H1 (cell line): ENCODE measurements around the gene ZBED1. TPM values are rescaled to one million over a fixed set of nuclear protein-coding genes. Genes with fewer than 3 reads are reported as not detected.

Experiments used
- CTCF ChIA-PET: fragments of 300-600 bp; sonication (Branson Sonifier 250); formaldehyde crosslinking; loops from one replicate; lab custom pipeline; 2021; ENCODE audit not compliant: partially characterized antibody; lab: Charles Lee
- POLR2A ChIA-PET: fragments of 300-600 bp; sonication (Branson Sonifier 250); formaldehyde crosslinking; loops from one replicate; lab custom pipeline; 2021; ENCODE audit warnings: inconsistent platforms; ENCODE audit not compliant: partially characterized antibody; lab: Charles Lee
- DNase-seq, 2 experiments: peaks; one replicate each; pipeline versions ENCODE4 v3.0.0 to v3.0.0-alpha.2; 2010 to 2022; ENCODE audit warnings: low spot score in 2 of 2, low read depth in 1 of 2, mixed read lengths in 1 of 2
- FAIRE-seq: peaks from 2 replicates; lab custom pipeline; 2011; peaks lifted over from hg19 to GRCh38; lab: Jason Lieb, UNC
- H2AFZ ChIP-seq: 2 replicates; pipeline ENCODE4 v1.8.1; 2012; ENCODE audit warnings: low read length, inconsistent platforms
- H2AK5ac ChIP-seq: 2 replicates; pipeline ENCODE4 v1.6.1; 2013; ENCODE audit warnings: low read depth, low read length
- H2BK120ac ChIP-seq: replicated peaks from 2 replicates; pipeline ENCODE3; 2013; ENCODE audit warnings: low read depth, low read length, inconsistent platforms
- H2BK12ac ChIP-seq: 2 replicates; pipeline ENCODE4 v1.6.1; 2013; ENCODE audit warnings: low read depth, low read length
- H2BK15ac ChIP-seq: 2 replicates; pipeline ENCODE4 v1.6.1; 2013; ENCODE audit warnings: low read length
- H2BK20ac ChIP-seq: 2 replicates; pipeline ENCODE4 v1.6.1; 2013; ENCODE audit warnings: low read length
- H2BK5ac ChIP-seq: 2 replicates; pipeline ENCODE4 v1.6.1; 2013; ENCODE audit warnings: low read depth, low read length
- H3K14ac ChIP-seq: 2 replicates; pipeline ENCODE4 v1.6.1; 2013; ENCODE audit warnings: inconsistent platforms; ENCODE audit not compliant: insufficient read length
- H3K18ac ChIP-seq: 2 replicates; pipeline ENCODE4 v1.6.1; 2013; ENCODE audit warnings: low read length; ENCODE audit errors: extremely low read depth
- H3K23ac ChIP-seq: 2 replicates; pipeline ENCODE4 v1.6.1; 2013; ENCODE audit warnings: inconsistent platforms; ENCODE audit not compliant: insufficient read length
- H3K23me2 ChIP-seq: 2 replicates; pipeline ENCODE4 v1.6.1; 2013; ENCODE audit warnings: low read depth, low read length
- H3K27ac ChIP-seq: 2 replicates; pipeline ENCODE4 v1.6.1; 2011; ENCODE audit warnings: low read depth, low read length, inconsistent platforms
- H3K27me3 ChIP-seq, 4 experiments: replicated peaks in 1 of 4; 1 replicate in 1 of 4; 2 replicates in 3 of 4; pipeline versions ENCODE4 v1.6.1 to v1.8.1; 2011 to 2013; ENCODE audit warnings: low read length in 3 of 4, mild to moderate bottlenecking in 3 of 4, inconsistent platforms in 2 of 4, mixed read lengths in 2 of 4, moderate library complexity in 1 of 4; ENCODE audit not compliant: control insufficient read depth in 3 of 4, insufficient read depth in 3 of 4; ENCODE audit errors: extremely low read depth in 1 of 4
- H3K36me3 ChIP-seq, 4 experiments: 2 replicates each; pipeline versions ENCODE4 v1.6.1 to v1.8.1; 2011 to 2013; ENCODE audit warnings: mild to moderate bottlenecking in 4 of 4, low read length in 3 of 4, moderate library complexity in 2 of 4, control low read depth in 1 of 4, inconsistent platforms in 1 of 4; ENCODE audit not compliant: insufficient read depth in 4 of 4, control insufficient read depth in 2 of 4
- H3K4ac ChIP-seq: replicated peaks from 2 replicates; pipeline ENCODE3; 2013; ENCODE audit warnings: low read length, low read depth, mixed read lengths, inconsistent platforms; ENCODE audit not compliant: insufficient read length
- H3K4me1 ChIP-seq, 4 experiments: replicated peaks in 1 of 4; 1 replicate in 1 of 4; 2 replicates in 3 of 4; pipeline versions ENCODE4 v1.6.1 to v1.8.1; 2011 to 2013; ENCODE audit warnings: low read length in 3 of 4, inconsistent platforms in 2 of 4, mixed read lengths in 1 of 4; ENCODE audit not compliant: insufficient read depth in 4 of 4, control insufficient read depth in 3 of 4
- H3K4me2 ChIP-seq, 2 experiments: 2 replicates each; pipeline versions ENCODE4 v1.6.1 to v1.8.1; 2011 to 2013; ENCODE audit warnings: low read depth in 2 of 2, low read length in 2 of 2, control low read depth in 1 of 2, inconsistent platforms in 1 of 2, mild to moderate bottlenecking in 1 of 2; ENCODE audit not compliant: insufficient read depth in 1 of 2
- H3K4me3 ChIP-seq, 4 experiments: fragments of 200-600, 300-600 bp in 1 of 4; sonication (generic), shearing (Covaris generic), sonication (Bioruptor Twin) in 1 of 4; 2 replicates each; pipeline versions ENCODE4 v1.5.1 to v1.8.1; 2011 to 2016; ENCODE audit warnings: low read length in 4 of 4, low read depth in 3 of 4, control low read depth in 2 of 4, inconsistent platforms in 2 of 4, mild to moderate bottlenecking in 2 of 4, mixed read lengths in 1 of 4, moderate library complexity in 1 of 4; ENCODE audit not compliant: insufficient read depth in 2 of 4; ENCODE audit errors: extremely low read depth in 1 of 4
- H3K56ac ChIP-seq: replicated peaks from 2 replicates; pipeline ENCODE3; 2013; ENCODE audit warnings: low read depth, mild to moderate bottlenecking, mixed read lengths, low read length, inconsistent platforms; ENCODE audit not compliant: insufficient read length
- H3K79me1 ChIP-seq: 2 replicates; pipeline ENCODE4 v1.6.1; 2013; ENCODE audit warnings: low read depth, low read length, control low read depth
- H3K79me2 ChIP-seq, 2 experiments: 2 replicates each; pipeline versions ENCODE4 v1.6.1 to v1.8.1; 2012 to 2013; ENCODE audit warnings: low read length in 2 of 2, mild to moderate bottlenecking in 2 of 2, inconsistent platforms in 1 of 2; ENCODE audit not compliant: insufficient read depth in 2 of 2, control insufficient read depth in 1 of 2
- H3K9ac ChIP-seq, 4 experiments: replicated peaks in 1 of 4; 1 replicate in 1 of 4; 2 replicates in 3 of 4; pipeline versions ENCODE4 v1.6.1 to v1.8.1; 2011 to 2013; ENCODE audit warnings: low read depth in 3 of 4, low read length in 3 of 4, control low read depth in 2 of 4, mild to moderate bottlenecking in 2 of 4, moderate library complexity in 2 of 4, inconsistent platforms in 1 of 4; ENCODE audit errors: extremely low read depth in 1 of 4
- H3K9me3 ChIP-seq, 2 experiments: 2 replicates each; pipeline versions ENCODE4 v1.6.1 to v1.8.1; 2012 to 2013; ENCODE audit warnings: mild to moderate bottlenecking in 2 of 2, moderate library complexity in 2 of 2, control low read depth in 1 of 2, inconsistent platforms in 1 of 2, low read depth in 1 of 2, low read length in 1 of 2, mixed read lengths in 1 of 2; ENCODE audit not compliant: insufficient read depth in 2 of 2
- H4K20me1 ChIP-seq, 2 experiments: replicated peaks in 1 of 2; 2 replicates each; pipeline versions ENCODE3 to v1.8.1; 2011 to 2013; ENCODE audit warnings: inconsistent platforms in 2 of 2, low read length in 2 of 2, mild to moderate bottlenecking in 1 of 2; ENCODE audit not compliant: insufficient read depth in 2 of 2, control insufficient read depth in 1 of 2
- H4K5ac ChIP-seq: 2 replicates; pipeline ENCODE4 v1.6.1; 2013; ENCODE audit warnings: low read length, low read depth, mixed read lengths, inconsistent platforms; ENCODE audit not compliant: insufficient read length
- H4K8ac ChIP-seq: 2 replicates; pipeline ENCODE4 v1.8.0; 2013; ENCODE audit warnings: mild to moderate bottlenecking, moderate library complexity, low read length, inconsistent platforms; ENCODE audit not compliant: insufficient read depth; ENCODE audit errors: extremely low read depth
- H4K91ac ChIP-seq: replicated peaks from 2 replicates; pipeline ENCODE3; 2013; ENCODE audit warnings: low read length, mixed read lengths, inconsistent platforms; ENCODE audit not compliant: insufficient read length
- CHD2 ChIP-seq: IDR thresholded peaks from 2 replicates; pipeline ENCODE4 v1.6.1; 2012; ENCODE audit warnings: low read length, improper control_type of control experiment
- FOSL1 ChIP-seq: IDR thresholded peaks from 2 replicates; pipeline ENCODE4 v1.6.1; 2011; ENCODE audit warnings: mild to moderate bottlenecking, low read depth, low read length, moderate library complexity; ENCODE audit not compliant: insufficient read depth
- PHF8 ChIP-seq: fragments of 200-600 bp; sonication (generic); conservative IDR thresholded peaks from 2 replicates; pipeline ENCODE4 v1.7.1; 2012; ENCODE audit warnings: low read depth, mild to moderate bottlenecking, inconsistent platforms, low read length, moderate library complexity
- SUZ12 ChIP-seq: fragments of 200-600 bp; sonication (generic); IDR thresholded peaks from 2 replicates; pipeline ENCODE4 v1.6.1; 2012; ENCODE audit warnings: mild to moderate bottlenecking, inconsistent platforms, low read length, moderate library complexity, mixed read lengths
- TBP ChIP-seq: IDR thresholded peaks from 2 replicates; pipeline ENCODE4 v1.6.1; 2011; ENCODE audit warnings: low read depth, low read length, improper control_type of control experiment
- WGBS, 2 experiments: shearing (Covaris generic) in 1 of 2; methylation state at CpG; one replicate each; pipeline versions ENCODE4 v1.1.6 to v1.1.7; 2013 to 2015; ENCODE audit warnings: low lambda C conversion rate in 2 of 2, mixed read lengths in 2 of 2, inconsistent platforms in 1 of 2, low coverage in 1 of 2, missing lambda C conversion rate in 1 of 2; ENCODE audit not compliant: insufficient replicate concordance in 2 of 2, insufficient coverage in 1 of 2, insufficient read length in 1 of 2; ENCODE audit errors: extremely low coverage in 1 of 2, missing lambda C conversion rate in 1 of 2; 5-methylcytosine and 5-hydroxymethylcytosine counted together
- polyA plus RNA-seq, 7 experiments: library from polyadenylated mRNA; depleted of rRNA in 3 of 7; stranded (reverse) in 5 of 7; unstranded in 2 of 7; fragments of >200 nt in 5 of 7; fragments of 200-250 nt in 2 of 7; gene quantifications; 1 replicate in 5 of 7; 2 replicates in 1 of 7; 4 replicates in 1 of 7; pipeline versions ENCODE4 v1.2.1 to v1.2.3, GENCODE V29; 2011 to 2013; ENCODE audit warnings: missing spikeins in 2 of 7, mixed read lengths in 2 of 7
- total RNA-seq: library from RNA; stranded (reverse); fragmentation: NEBNext Ultra II Directional; extraction: Animal tissue kit (Norgen Biotek cat#: 25700); gene quantifications from 2 replicates; pipeline ENCODE4 v1.2.1, GENCODE V29; 2021

The ZBED1 gene
- total and polyA plus RNA-seq, 2 of the 8 experiments (the other 6 are each of a cell fraction or from before 2014, with no cell fraction given): 28.5 to 45.8 TPM

DNA sequence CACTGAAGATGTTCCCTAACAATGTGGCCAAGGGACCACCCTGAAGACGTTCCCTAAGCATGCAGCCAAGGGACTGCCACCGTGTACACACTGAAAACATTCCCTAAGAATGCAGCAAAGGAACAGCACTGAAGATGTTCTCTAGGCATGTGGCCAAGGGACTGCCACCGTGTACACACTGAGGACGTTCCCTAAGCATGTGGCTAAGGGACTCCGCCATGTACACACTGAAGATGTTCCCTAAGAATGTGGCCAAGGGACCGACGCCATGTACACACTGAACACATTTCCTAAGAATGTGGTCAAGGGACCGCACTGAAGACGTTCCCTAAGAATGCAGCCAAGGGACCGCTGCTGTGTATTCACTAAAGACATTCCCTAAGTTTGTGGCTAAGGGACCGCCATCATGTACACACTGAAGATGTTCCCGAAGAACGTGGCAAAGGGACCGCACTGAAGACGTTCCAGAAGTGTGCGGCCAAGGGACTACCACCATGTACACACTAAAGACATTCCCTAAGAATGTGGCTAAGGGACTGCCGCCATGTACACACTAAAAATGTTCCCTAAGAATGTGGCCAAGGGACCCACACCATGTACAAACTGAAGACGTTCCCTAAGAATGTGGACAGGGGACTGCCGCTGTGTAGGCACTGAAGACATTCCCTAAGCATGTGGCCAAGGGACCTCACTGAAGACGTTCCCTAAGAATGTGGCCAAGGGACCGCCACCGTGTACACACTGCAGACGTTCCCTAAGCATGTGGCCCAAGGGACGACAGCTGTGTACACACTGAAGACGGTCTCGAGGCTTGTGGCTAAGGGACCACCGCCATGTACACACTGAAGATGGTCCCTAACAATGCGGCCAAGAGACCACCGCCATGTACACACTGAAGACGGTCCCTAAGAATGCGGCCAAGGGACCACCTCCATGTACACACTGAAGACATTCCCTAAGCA lies 54.8 kb downstream of the ZBED1 start:
- no peak overlapping the region for H3K56ac ChIP-seq
- no peak overlapping the region for H2AFZ ChIP-seq
- H3K23me2 ChIP-seq: no peaks in the 10 kb centered on the region
- no peak overlapping the region for H4K8ac ChIP-seq
- TF ChIP-seq SUZ12: no peak
- no peak for TF ChIP-seq CHD2
- no peak for TF ChIP-seq PHF8
- TF ChIP-seq TBP: no peak
- no peak for TF ChIP-seq FOSL1
- no peak overlapping the region for H3K4me2 ChIP-seq
- WGBS, 2 experiments: 92% methylated on average over 31 of the region's 31 CpGs; no CpG with 5 or more reads in 1 of the 2 experiments
- CTCF ChIA-PET: no interaction called here
- H3K9me3 ChIP-seq: peaks cover 6 to 10% of the 10 kb centered on the region in 2 experiments
- POLR2A ChIA-PET: no interaction called here
- H3K14ac ChIP-seq: no peak overlapping the region
- no peaks in the 10 kb centered on the region for H3K27me3 ChIP-seq
- FAIRE-seq (peak; percentile 7), DNase-seq (no peak)
- peaks cover 0 to 3% of the 10 kb centered on the region in 2 experiments for H4K20me1 ChIP-seq
- H2BK20ac ChIP-seq: no peak overlapping the region
- no peak overlapping the region for H3K23ac ChIP-seq
- peak overlapping the region; percentile 83 for H2AK5ac ChIP-seq
- H3K4ac ChIP-seq: no peak overlapping the region
- H4K5ac ChIP-seq: no peak overlapping the region
- no peak overlapping the region for H2BK120ac ChIP-seq
- H3K27ac ChIP-seq: no peak overlapping the region
- H3K36me3 ChIP-seq: peaks cover 0 to 12% (median 5%) of the 10 kb centered on the region in 4 experiments; a peak in 5 of 8 replicates
- peak overlapping the region; percentile 68; the same call in 1 of the 2 replicates for H3K18ac ChIP-seq
- peak overlapping the region; percentile 15; the same call in 1 of the 2 replicates for H2BK5ac ChIP-seq
- H3K4me1 ChIP-seq: peaks cover 0 to 3% (median 2%) of the 10 kb centered on the region in 4 experiments; a peak in 1 of 7 replicates
- H3K4me3 ChIP-seq: no peak overlapping the region
- H2BK15ac ChIP-seq: no peak overlapping the region; the same call in 1 of the 2 replicates
- peaks cover 11 to 67% of the 10 kb centered on the region in 2 experiments for H3K79me2 ChIP-seq
- peaks cover 18% of the 10 kb centered on the region for H3K79me1 ChIP-seq
- peak overlapping the region; percentile 57 for H4K91ac ChIP-seq
- H3K9ac ChIP-seq: no peak overlapping the region; a peak in 1 of 7 replicates
- H2BK12ac ChIP-seq: peak overlapping the region; percentile 12; the same call in 1 of the 2 replicates
